ENCODE results near the gene ZDHHC14. TPM values are rescaled to one million over a fixed set of nuclear protein-coding genes. Genes with fewer than 3 reads are reported as not detected.
A peak's percentile ranks its signal among the peaks of the same experiment; 100 is the strongest.

ZDHHC14 gene
- total and polyA plus RNA-seq, 2 experiments from 2014 or later = 3.0 to 7.4 TPM

GRCh38 chr6:157695301-157696040 is 314.5 kb downstream of the ZDHHC14 start (continued):
- TF ChIP-seq CTCF (conservative IDR thresholded peaks at IDR 0.05; ENCODE audit: low read depth in 2 of 2) (no peak), STAT1 (IDR thresholded peaks at IDR 0.05; ENCODE audit: unreplicated experiment) (no peak), JUNB (IDR thresholded peaks at IDR 0.05; ENCODE audit: unreplicated experiment) (no peak), EZH2 (IDR thresholded peaks at IDR 0.05; ENCODE audit: low read depth, unreplicated experiment) (no peak), EZH2phosphoT487 (IDR thresholded peaks at IDR 0.05; ENCODE audit: unreplicated experiment) (no peak), POLR2AphosphoS5 (IDR thresholded peaks at IDR 0.05; ENCODE audit: low read depth) (no peak)

GRCh38 chr6:157699777-157700636 is 319.0 kb downstream of the ZDHHC14 start:
- H3K4me3 ChIP-seq = no peak overlapping the region
- Mint-ChIP-seq H3K4me3 (no peak overlapping the region), H3K4me1 (peaks cover 13% of the 10 kb centered on the region), H3K27ac (no peak overlapping the region), H3K9me3 (peaks cover 15% of the 10 kb centered on the region), H3K36me3 (ENCODE audit: low read depth) (peaks cover 9% of the 10 kb centered on the region), H3K27me3 (ENCODE audit: insufficient read depth, low read depth, poor library complexity) (peaks cover 1% of the 10 kb centered on the region)
- peak overlapping the region; percentile 62 for H3K4me2 ChIP-seq
- H3K9me2 ChIP-seq (ENCODE audit: insufficient read depth) = peaks cover 6% of the 10 kb centered on the region; the same call in 1 of the 2 replicates
- no peak for DNase-seq (ENCODE audit: low spot score)
- H3K4me1 ChIP-seq (ENCODE audit: insufficient read depth) = no peaks in the 10 kb centered on the region; the same call in 1 of the 2 replicates
- no peaks in the 10 kb centered on the region for H3K27me3 ChIP-seq (ENCODE audit: insufficient read depth)
- H4K20me1 ChIP-seq (replicated peaks; ENCODE audit: insufficient read depth) = no peaks in the 10 kb centered on the region
- H3K27ac ChIP-seq (ENCODE audit: low read depth) = no peak overlapping the region
- H2AFZ ChIP-seq = peak overlapping the region; percentile 38; the same call in 1 of the 2 replicates
- H3K79me2 ChIP-seq (replicated peaks; ENCODE audit: insufficient read depth) = no peaks in the 10 kb centered on the region
- no peaks in the 10 kb centered on the region for H3F3A ChIP-seq (replicated peaks; ENCODE audit: low read depth)
- ATAC-seq = peak; percentile 94
- H3K36me3 ChIP-seq (ENCODE audit: insufficient read depth) = no peaks in the 10 kb centered on the region
- TF ChIP-seq POLR2AphosphoS5 (IDR thresholded peaks at IDR 0.05; ENCODE audit: low read depth) = no peak
- TF ChIP-seq ETS1 (IDR thresholded peaks at IDR 0.05) = no peak
- no peak for TF ChIP-seq EZH2 (IDR thresholded peaks at IDR 0.05; ENCODE audit: low read depth, unreplicated experiment)
- TF ChIP-seq CREB1 (CRISPR knock-in tag; IDR thresholded peaks at IDR 0.05; ENCODE audit: low read depth) = no peak
- TF ChIP-seq REST (IDR thresholded peaks at IDR 0.05; ENCODE audit: unreplicated experiment) = no peak
